ENCODE results near the gene HAVCR2. TPM values are rescaled to one million over a fixed set of nuclear protein-coding genes. Genes with fewer than 3 reads are reported as not detected.

The HAVCR2 gene
- total RNA-seq, 1 donor from 2014 or later = 0.07 TPM

- DNase-seq (ENCODE audit: low read depth, low spot score) = no peak
These were observed 62.8 kb downstream of the HAVCR2 start for GRCh38 chr5:157046041-157046440.

- no peak for DNase-seq (ENCODE audit: low read depth, low spot score)
These were observed 63.2 kb downstream of the HAVCR2 start for GRCh38 chr5:157045601-157046000.

- no peak for DNase-seq (ENCODE audit: low read depth, low spot score)
These were observed 70.2 kb downstream of the HAVCR2 start for GRCh38 chr5:157038568-157039187.

Other genes starting within 250 kb of the HAVCR2 start
- not detected in 2 replicates for gene TIMD4, start 145.8 kb downstream of the HAVCR2 start, total RNA-seq
- not detected in 2 replicates for gene HAVCR1, start 49.9 kb downstream of the HAVCR2 start, total RNA-seq
- 6.4 and 8.4 TPM in 2 replicates for gene MED7, start 33.8 kb upstream of the HAVCR2 start, total RNA-seq
- gene GARIN3, start 57.2 kb upstream of the HAVCR2 start, total RNA-seq = not detected in 2 replicates
- gene ITK, start 71.8 kb upstream of the HAVCR2 start, total RNA-seq = not detected in 2 replicates
- 11.5 and 18.9 TPM in 2 replicates for gene CYFIP2, start 157.1 kb upstream of the HAVCR2 start, total RNA-seq